NT2/D1 (cell line): ENCODE data around the gene SLC5A3.

ENCODE experiments used
- DNase-seq: peaks from one replicate; pipeline ENCODE4 v3.0.0-alpha.2; 2011; ENCODE audit warnings: low read depth, low spot score
- H3K27me3 ChIP-seq: 2 replicates; pipeline ENCODE4 v1.6.0; 2011; ENCODE audit warnings: mild to moderate bottlenecking; ENCODE audit not compliant: insufficient read length, insufficient read depth
- H3K36me3 ChIP-seq: 2 replicates; pipeline ENCODE4 v1.6.1; 2011; ENCODE audit warnings: mild to moderate bottlenecking, low read length, mixed read lengths; ENCODE audit not compliant: insufficient read depth, insufficient read length
- H3K4me1 ChIP-seq: 2 replicates; pipeline ENCODE4 v1.5.1; 2011; ENCODE audit not compliant: insufficient read depth, insufficient read length
- H3K4me3 ChIP-seq: 2 replicates; pipeline ENCODE4 v1.5.1; 2011; ENCODE audit warnings: low read depth; ENCODE audit not compliant: insufficient read length
- H3K9ac ChIP-seq: 2 replicates; pipeline ENCODE4 v1.6.0; 2011; ENCODE audit warnings: low read depth; ENCODE audit not compliant: insufficient read length
- H3K9me3 ChIP-seq: 2 replicates; pipeline ENCODE4 v1.5.1; 2011; ENCODE audit warnings: mild to moderate bottlenecking, low read length; ENCODE audit not compliant: insufficient read depth
- SUZ12 ChIP-seq: IDR thresholded peaks from 2 replicates; pipeline ENCODE4 v1.6.1; 2011; ENCODE audit not compliant: insufficient read length, insufficient read depth; ENCODE audit errors: extremely low read depth
- YY1 ChIP-seq: IDR thresholded peaks from 2 replicates; pipeline ENCODE4 v1.6.1; 2011; ENCODE audit not compliant: insufficient read length, insufficient read depth
- ZNF274 ChIP-seq: IDR thresholded peaks from 2 replicates; pipeline ENCODE4 v1.6.1; 2011; ENCODE audit warnings: mild to moderate bottlenecking, low read depth, low read length

The SLC5A3 gene

GRCh38 chr21:34091032-34091431 lies 17.7 kb downstream of the SLC5A3 start:
- no peak overlapping the region for H3K9ac ChIP-seq
- H3K4me3 ChIP-seq = no peak overlapping the region
- H3K36me3 ChIP-seq = peaks cover 44% of the 10 kb centered on the region
- H3K9me3 ChIP-seq = no peaks in the 10 kb centered on the region
- H3K4me1 ChIP-seq = peaks cover 4% of the 10 kb centered on the region
- H3K27me3 ChIP-seq = no peaks in the 10 kb centered on the region
- no peak for DNase-seq
- TF ChIP-seq ZNF274 (no peak), SUZ12 (no peak), YY1 (no peak)

- no peak for DNase-seq
- H3K4me3 ChIP-seq = no peak overlapping the region
- no peaks in the 10 kb centered on the region for H3K9me3 ChIP-seq
- no peak for TF ChIP-seq SUZ12
- TF ChIP-seq YY1 = no peak
- no peak for TF ChIP-seq ZNF274
- H3K36me3 ChIP-seq = peaks cover 49% of the 10 kb centered on the region
- H3K9ac ChIP-seq = no peak overlapping the region
- H3K4me1 ChIP-seq = peaks cover 4% of the 10 kb centered on the region
- H3K27me3 ChIP-seq = no peaks in the 10 kb centered on the region
Observed at GRCh38 chr21:34091607-34092006, 18.2 kb downstream of the SLC5A3 start.

GRCh38 chr21:34092262-34092921 lies 19.0 kb downstream of the SLC5A3 start:
- H3K4me3 ChIP-seq = no peak overlapping the region
- H3K4me1 ChIP-seq = no peaks in the 10 kb centered on the region
- peaks cover 48% of the 10 kb centered on the region for H3K36me3 ChIP-seq
- H3K27me3 ChIP-seq = no peaks in the 10 kb centered on the region
- TF ChIP-seq SUZ12 (no peak), YY1 (no peak), ZNF274 (no peak)
- DNase-seq = no peak
- H3K9me3 ChIP-seq = no peaks in the 10 kb centered on the region
- no peak overlapping the region for H3K9ac ChIP-seq

- Histone ChIP-seq H3K36me3 (peaks cover 44% of the 10 kb centered on the region), H3K9ac (no peak overlapping the region), H3K9me3 (no peaks in the 10 kb centered on the region), H3K4me3 (no peak overlapping the region), H3K27me3 (no peaks in the 10 kb centered on the region), H3K4me1 (no peaks in the 10 kb centered on the region)
- TF ChIP-seq SUZ12 (no peak), YY1 (no peak), ZNF274 (no peak)
- no peak for DNase-seq
Observed at GRCh38 chr21:34093083-34093482, 19.7 kb downstream of the SLC5A3 start.

- no peak for DNase-seq
- H3K36me3 ChIP-seq = peaks cover 54% of the 10 kb centered on the region
- no peak overlapping the region for H3K9ac ChIP-seq
- no peak overlapping the region for H3K4me3 ChIP-seq
- no peaks in the 10 kb centered on the region for H3K4me1 ChIP-seq
- no peaks in the 10 kb centered on the region for H3K9me3 ChIP-seq
- no peaks in the 10 kb centered on the region for H3K27me3 ChIP-seq
- no peak for TF ChIP-seq ZNF274
- TF ChIP-seq SUZ12 = no peak
- TF ChIP-seq YY1 = no peak
Observed at GRCh38 chr21:34094949-34095348, 21.6 kb downstream of the SLC5A3 start.

- no peaks in the 10 kb centered on the region for H3K27me3 ChIP-seq
- no peaks in the 10 kb centered on the region for H3K9me3 ChIP-seq
- DNase-seq = no peak
- H3K4me3 ChIP-seq = no peak overlapping the region
- H3K9ac ChIP-seq = no peak overlapping the region
- no peak for TF ChIP-seq SUZ12
- no peak for TF ChIP-seq YY1
- TF ChIP-seq ZNF274 = no peak
- H3K4me1 ChIP-seq = no peaks in the 10 kb centered on the region
- peaks cover 56% of the 10 kb centered on the region for H3K36me3 ChIP-seq
Observed at GRCh38 chr21:34097442-34097841, 24.1 kb downstream of the SLC5A3 start.

GRCh38 chr21:34100337-34100736 lies 27.0 kb downstream of the SLC5A3 start:
- no peak for TF ChIP-seq ZNF274
- TF ChIP-seq YY1 = no peak
- TF ChIP-seq SUZ12 = no peak
- Histone ChIP-seq H3K36me3 (peaks cover 52% of the 10 kb centered on the region), H3K27me3 (no peaks in the 10 kb centered on the region), H3K4me3 (no peak overlapping the region), H3K9me3 (no peaks in the 10 kb centered on the region), H3K4me1 (no peaks in the 10 kb centered on the region), H3K9ac (no peak overlapping the region)
- no peak for DNase-seq
